HEK293T (cell line): ENCODE data around the gene ANKRD31.

Experiments
- ARNT ChIP-seq: fragments of 450-650 bp; IDR thresholded peaks from 2 replicates; pipeline ENCODE4 v1.6.1; 2017; ENCODE audit warnings: mild to moderate bottlenecking
- BHLHE40 ChIP-seq: fragments of 450-650 bp; IDR thresholded peaks from 2 replicates; pipeline ENCODE4 v1.6.1; 2016; ENCODE audit warnings: mild to moderate bottlenecking, moderate library complexity, borderline replicate concordance
- CTBP1 ChIP-seq: fragments of 450-650 bp; IDR thresholded peaks from 2 replicates; pipeline ENCODE4 v1.6.1; 2016; ENCODE audit warnings: borderline replicate concordance
- ELF4 ChIP-seq: fragments of 450-650 bp; IDR thresholded peaks from 2 replicates; pipeline ENCODE4 v1.6.1; 2017; ENCODE audit warnings: antibody characterized with exemption
- FOXK2 ChIP-seq: fragments of 450-650 bp; IDR thresholded peaks from 2 replicates; pipeline ENCODE4 v1.6.1; 2016; ENCODE audit warnings: mild to moderate bottlenecking
- FOXM1 ChIP-seq: fragments of 450-650 bp; IDR thresholded peaks from 2 replicates; pipeline ENCODE4 v1.6.1; 2017; ENCODE audit warnings: mild to moderate bottlenecking, borderline replicate concordance
- HDGF ChIP-seq: fragments of 450-650 bp; IDR thresholded peaks from 2 replicates; pipeline ENCODE4 v1.6.1; 2017; ENCODE audit warnings: antibody characterized with exemption, borderline replicate concordance
- L3MBTL2 ChIP-seq: fragments of 450-650 bp; conservative IDR thresholded peaks from 2 replicates; pipeline ENCODE4 v1.6.1; 2016; ENCODE audit warnings: mild to moderate bottlenecking
- LEF1 ChIP-seq: fragments of 450-650 bp; IDR thresholded peaks from 2 replicates; pipeline ENCODE4 v1.6.1; 2017; ENCODE audit warnings: mild to moderate bottlenecking, borderline replicate concordance
- NFRKB ChIP-seq: fragments of 450-650 bp; IDR thresholded peaks from 2 replicates; pipeline ENCODE4 v1.6.1; 2016; ENCODE audit warnings: mild to moderate bottlenecking, moderate library complexity
- SP1 ChIP-seq: fragments of 450-650 bp; IDR thresholded peaks from 2 replicates; pipeline ENCODE4 v1.6.1; 2017
- TARDBP ChIP-seq: fragments of 450-650 bp; IDR thresholded peaks from 2 replicates; pipeline ENCODE4 v1.6.1; 2016
- ZNF384 ChIP-seq: fragments of 450-650 bp; IDR thresholded peaks from 2 replicates; pipeline ENCODE4 v1.6.1; 2016

GRCh38 chr5:75031366-75031765, 205.3 kb downstream of the ANKRD31 start:
- TF ChIP-seq ZNF384 (no peak), L3MBTL2 (no peak), BHLHE40 (no peak), NFRKB (no peak), CTBP1 (no peak), SP1 (no peak), LEF1 (no peak), ARNT (no peak), HDGF (no peak), TARDBP (no peak), FOXM1 (no peak), ELF4 (no peak), FOXK2 (no peak)
